Measurements from ENCODE around the gene FMN1. TPM values are rescaled to one million over a fixed set of nuclear protein-coding genes. Genes with fewer than 3 reads are reported as not detected.

FMN1 gene
- total and polyA plus RNA-seq, 2 of the 8 experiments (the other 6 are each of a cell fraction or from before 2014, with no cell fraction given), result 0.27 to 3.7 TPM

DNA sequence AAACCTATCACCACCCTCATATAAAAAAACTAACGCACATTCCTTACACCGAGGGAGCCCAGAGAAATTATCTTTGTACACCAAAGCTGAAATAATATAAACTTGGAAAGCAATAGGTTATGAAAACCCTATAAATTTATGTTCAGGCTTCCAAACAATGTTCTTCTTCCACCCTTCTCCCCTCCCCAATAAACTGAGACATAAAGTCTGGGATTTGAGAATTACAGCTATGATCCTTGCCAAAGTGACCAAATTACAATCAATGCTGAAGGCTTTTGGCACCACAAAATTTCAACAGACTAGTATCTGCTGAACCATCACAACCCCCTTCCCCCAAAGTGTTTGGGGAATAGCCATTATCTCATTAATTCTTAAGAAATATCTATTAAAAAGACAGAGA is 237.8 kb downstream of the FMN1 start (continued):
- TF ChIP-seq FOSL1 (IDR thresholded peaks at IDR 0.05; ENCODE audit: insufficient read depth, low read depth, low read length) (no peak), CTBP2 (IDR thresholded peaks at IDR 0.05; ENCODE audit: borderline replicate concordance, insufficient read depth, insufficient read length, low read length) (no peak), BRCA1 (IDR thresholded peaks at IDR 0.05; ENCODE audit: low read depth, low read length) (no peak), BCL11A (IDR thresholded peaks at IDR 0.05; ENCODE audit: low read depth in 2 of 2, low read length in 2 of 2) (no peak)
- TF ChIP-seq, protein P1, sequence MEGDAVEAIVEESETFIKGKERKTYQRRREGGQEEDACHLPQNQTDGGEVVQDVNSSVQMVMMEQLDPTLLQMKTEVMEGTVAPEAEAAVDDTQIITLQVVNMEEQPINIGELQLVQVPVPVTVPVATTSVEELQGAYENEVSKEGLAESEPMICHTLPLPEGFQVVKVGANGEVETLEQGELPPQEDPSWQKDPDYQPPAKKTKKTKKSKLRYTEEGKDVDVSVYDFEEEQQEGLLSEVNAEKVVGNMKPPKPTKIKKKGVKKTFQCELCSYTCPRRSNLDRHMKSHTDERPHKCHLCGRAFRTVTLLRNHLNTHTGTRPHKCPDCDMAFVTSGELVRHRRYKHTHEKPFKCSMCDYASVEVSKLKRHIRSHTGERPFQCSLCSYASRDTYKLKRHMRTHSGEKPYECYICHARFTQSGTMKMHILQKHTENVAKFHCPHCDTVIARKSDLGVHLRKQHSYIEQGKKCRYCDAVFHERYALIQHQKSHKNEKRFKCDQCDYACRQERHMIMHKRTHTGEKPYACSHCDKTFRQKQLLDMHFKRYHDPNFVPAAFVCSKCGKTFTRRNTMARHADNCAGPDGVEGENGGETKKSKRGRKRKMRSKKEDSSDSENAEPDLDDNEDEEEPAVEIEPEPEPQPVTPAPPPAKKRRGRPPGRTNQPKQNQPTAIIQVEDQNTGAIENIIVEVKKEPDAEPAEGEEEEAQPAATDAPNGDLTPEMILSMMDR (IDR thresholded peaks at IDR 0.05; ENCODE audit: control extremely low read depth in 1 of 3, insufficient read depth in 1 of 3, low read depth in 1 of 3, low read length in 3 of 3), result no peak
